Hepatocyte (in vitro differentiated cells): ENCODE measurements around the gene SAP30BP. TPM values are rescaled to one million over a fixed set of nuclear protein-coding genes. Genes with fewer than 3 reads are reported as not detected.
A peak's percentile ranks its signal among the peaks of the same experiment; 100 is the strongest.

ENCODE experiments used
- DNase-seq: peaks from one replicate; pipeline ENCODE4 v3.0.0-alpha.2; 2016; ENCODE audit warnings: low spot score
- H2AFZ ChIP-seq: fragments of 200-600 bp; sonication (generic); 2 replicates; pipeline ENCODE4 v1.6.0; 2016; ENCODE audit warnings: antibody characterized with exemption, mild to moderate bottlenecking
- H3K27ac ChIP-seq: fragments of 200-600 bp; sonication (generic); 2 replicates; pipeline ENCODE4 v1.5.1; 2016; ENCODE audit warnings: mild to moderate bottlenecking
- H3K27me3 ChIP-seq: fragments of 200-600 bp; sonication (generic); 2 replicates; pipeline ENCODE4 v1.6.1; 2016
- H3K36me3 ChIP-seq: fragments of 200-600 bp; sonication (generic); replicated peaks from 2 replicates; pipeline ENCODE4 v1.5.1; 2016; ENCODE audit warnings: low read depth; ENCODE audit not compliant: insufficient read depth
- H3K4me1 ChIP-seq: fragments of 200-600 bp; sonication (generic); 2 replicates; pipeline ENCODE4 v1.5.1; 2016; ENCODE audit warnings: mild to moderate bottlenecking, moderate library complexity; ENCODE audit not compliant: insufficient read depth
- H3K4me2 ChIP-seq: fragments of 200-600 bp; sonication (generic); 2 replicates; pipeline ENCODE4 v1.6.0; 2016
- H3K4me3 ChIP-seq: fragments of 200-600 bp; sonication (generic); 2 replicates; pipeline ENCODE4 v1.5.1; 2016; ENCODE audit warnings: mild to moderate bottlenecking
- H3K79me2 ChIP-seq: fragments of 200-600 bp; sonication (generic); 2 replicates; pipeline ENCODE4 v1.6.0; 2017; ENCODE audit warnings: mild to moderate bottlenecking
- H3K9me2 ChIP-seq: fragments of 200-600 bp; sonication (generic); replicated peaks from 2 replicates; pipeline ENCODE4 v1.6.0; 2017; ENCODE audit warnings: mild to moderate bottlenecking; ENCODE audit not compliant: insufficient read depth
- H3K9me3 ChIP-seq: fragments of 200-600 bp; sonication (generic); 2 replicates; pipeline ENCODE4 v1.5.1; 2016; ENCODE audit warnings: low read depth, mild to moderate bottlenecking
- H4K20me1 ChIP-seq: fragments of 200-600 bp; sonication (generic); 2 replicates; pipeline ENCODE4 v1.6.0; 2016; ENCODE audit warnings: mild to moderate bottlenecking; ENCODE audit not compliant: insufficient read depth, poor library complexity, severe bottlenecking
- EZH2 ChIP-seq: fragments of 200-600 bp; sonication (generic); IDR thresholded peaks from 2 replicates; pipeline ENCODE4 v1.6.1; 2016; ENCODE audit warnings: antibody characterized with exemption, mild to moderate bottlenecking, borderline replicate concordance
- EZH2phosphoT487 ChIP-seq: fragments of 200-600 bp; sonication (generic); IDR thresholded peaks from one replicate; pipeline ENCODE4 v1.6.1; 2018; ENCODE audit warnings: antibody characterized with exemption, mild to moderate bottlenecking, low read depth, moderate library complexity; ENCODE audit not compliant: unreplicated experiment, severe bottlenecking
- WGBS: methylation state at CpG from one replicate; pipeline ENCODE4 v1.1.6; 2016; ENCODE audit warnings: low lambda C conversion rate; ENCODE audit errors: missing lambda C conversion rate; 5-methylcytosine and 5-hydroxymethylcytosine counted together
- polyA plus RNA-seq: library from polyadenylated mRNA; unstranded; fragments of >200 nt; fragmentation: Nextera tagmentation; extraction: Ambion mirVana; gene quantifications from 2 replicates; pipeline ENCODE4 v1.2.1, GENCODE V29; 2016
- total RNA-seq: library from RNA; depleted of rRNA; stranded (reverse); fragments of >200 nt; gene quantifications from 2 replicates; pipeline ENCODE4 v1.2.3, GENCODE V29; 2014
- TF ChIP-seq, protein P1 (sequence below): fragments of 200-600 bp; sonication (generic); IDR thresholded peaks from 2 replicates; pipeline ENCODE4 v1.5.1; 2016; ENCODE audit warnings: antibody characterized with exemption, mild to moderate bottlenecking; ENCODE audit not compliant: poor library complexity

Gene SAP30BP
- total and polyA plus RNA-seq, 2 experiments from 2014 or later: 67.5 to 89.9 TPM

DNA sequence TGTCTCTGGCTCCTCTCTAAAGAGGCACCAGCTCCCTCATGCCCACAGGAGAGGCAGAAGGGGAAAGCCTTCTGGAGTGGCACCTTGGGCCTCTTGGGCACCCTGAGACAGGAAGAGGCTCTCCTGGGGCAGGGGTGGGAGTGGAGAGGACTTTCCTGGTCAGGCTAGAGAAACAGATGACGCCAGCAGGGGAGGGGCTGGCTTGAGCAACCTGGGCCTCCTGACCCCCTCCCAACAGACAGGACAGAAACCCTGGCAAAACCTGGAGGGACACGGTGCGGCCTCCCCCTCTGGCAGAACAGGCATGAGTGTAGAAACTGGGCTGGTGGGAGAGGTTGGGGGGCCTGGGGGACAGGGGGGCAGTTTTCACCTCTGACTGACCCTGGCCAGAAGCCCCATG is 27.8 kb upstream of the SAP30BP start:
- no peak overlapping the region for H3K4me2 ChIP-seq
- no peaks in the 10 kb centered on the region for H3K27me3 ChIP-seq
- no peak overlapping the region for H2AFZ ChIP-seq
- H3K4me3 ChIP-seq: no peak overlapping the region
- no peaks in the 10 kb centered on the region for H3K36me3 ChIP-seq
- H3K9me3 ChIP-seq: no peaks in the 10 kb centered on the region
- WGBS: 91% methylated on average over 3 of the region's 3 CpGs
- no peaks in the 10 kb centered on the region for H3K9me2 ChIP-seq
- H4K20me1 ChIP-seq: no peaks in the 10 kb centered on the region
- no peak for DNase-seq
- peaks cover 25% of the 10 kb centered on the region for H3K4me1 ChIP-seq
- peaks cover 2% of the 10 kb centered on the region for H3K79me2 ChIP-seq
- no peak for TF ChIP-seq EZH2
- peak overlapping the region; percentile 69 for H3K27ac ChIP-seq

DNA sequence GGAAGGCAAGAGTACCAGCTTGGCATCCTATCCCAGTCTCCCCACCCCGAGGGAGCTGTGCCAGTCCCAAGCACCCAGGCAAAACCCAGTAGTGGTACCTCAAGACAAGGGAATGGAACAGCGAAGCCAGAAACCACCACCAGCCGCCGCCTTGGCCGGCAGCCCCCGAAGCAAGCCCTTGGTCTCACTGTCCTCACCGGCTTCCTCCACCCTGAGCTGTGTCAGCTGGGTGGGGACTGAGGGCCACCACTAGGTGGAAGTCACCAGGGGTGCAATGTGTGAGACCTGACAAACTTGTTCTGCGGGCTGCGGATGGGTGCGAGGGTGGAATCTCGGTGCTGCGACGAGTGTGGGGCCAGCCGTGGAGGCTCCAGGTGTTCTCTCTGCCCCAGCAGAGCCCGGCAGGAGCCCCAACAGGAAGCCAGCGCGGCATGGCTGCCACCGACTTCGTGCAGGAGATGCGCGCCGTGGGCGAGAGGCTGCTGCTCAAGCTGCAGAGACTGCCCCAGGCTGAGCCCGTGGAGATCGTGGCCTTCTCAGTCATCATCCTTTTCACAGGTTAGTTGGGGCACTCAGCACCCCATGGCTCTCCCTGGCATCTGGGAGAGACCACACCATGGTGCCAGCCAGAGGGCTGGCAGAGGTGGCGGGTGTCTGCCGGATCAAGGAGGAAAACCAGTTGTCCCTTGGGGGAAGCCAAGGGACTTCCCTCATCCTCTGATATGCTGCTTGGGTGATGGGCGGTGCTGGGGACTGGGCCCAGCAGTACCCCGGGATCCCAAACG is 27.2 kb upstream of the SAP30BP start:
- Histone ChIP-seq H3K4me1 (peaks cover 24% of the 10 kb centered on the region), H3K27ac (peak overlapping the region; percentile 69), H3K36me3 (no peaks in the 10 kb centered on the region), H3K4me3 (no peak overlapping the region), H2AFZ (no peak overlapping the region), H3K27me3 (no peaks in the 10 kb centered on the region), H3K9me2 (no peaks in the 10 kb centered on the region), H3K9me3 (no peaks in the 10 kb centered on the region), H4K20me1 (no peaks in the 10 kb centered on the region), H3K4me2 (peak overlapping the region; percentile 20), H3K79me2 (peaks cover 2% of the 10 kb centered on the region)
- TF ChIP-seq, protein P1, sequence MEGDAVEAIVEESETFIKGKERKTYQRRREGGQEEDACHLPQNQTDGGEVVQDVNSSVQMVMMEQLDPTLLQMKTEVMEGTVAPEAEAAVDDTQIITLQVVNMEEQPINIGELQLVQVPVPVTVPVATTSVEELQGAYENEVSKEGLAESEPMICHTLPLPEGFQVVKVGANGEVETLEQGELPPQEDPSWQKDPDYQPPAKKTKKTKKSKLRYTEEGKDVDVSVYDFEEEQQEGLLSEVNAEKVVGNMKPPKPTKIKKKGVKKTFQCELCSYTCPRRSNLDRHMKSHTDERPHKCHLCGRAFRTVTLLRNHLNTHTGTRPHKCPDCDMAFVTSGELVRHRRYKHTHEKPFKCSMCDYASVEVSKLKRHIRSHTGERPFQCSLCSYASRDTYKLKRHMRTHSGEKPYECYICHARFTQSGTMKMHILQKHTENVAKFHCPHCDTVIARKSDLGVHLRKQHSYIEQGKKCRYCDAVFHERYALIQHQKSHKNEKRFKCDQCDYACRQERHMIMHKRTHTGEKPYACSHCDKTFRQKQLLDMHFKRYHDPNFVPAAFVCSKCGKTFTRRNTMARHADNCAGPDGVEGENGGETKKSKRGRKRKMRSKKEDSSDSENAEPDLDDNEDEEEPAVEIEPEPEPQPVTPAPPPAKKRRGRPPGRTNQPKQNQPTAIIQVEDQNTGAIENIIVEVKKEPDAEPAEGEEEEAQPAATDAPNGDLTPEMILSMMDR: no peak
- TF ChIP-seq EZH2: no peak
- no peak for TF ChIP-seq EZH2phosphoT487
- 78% methylated on average over 29 of the region's 30 CpGs for WGBS
- DNase-seq: peak; percentile 62

DNA sequence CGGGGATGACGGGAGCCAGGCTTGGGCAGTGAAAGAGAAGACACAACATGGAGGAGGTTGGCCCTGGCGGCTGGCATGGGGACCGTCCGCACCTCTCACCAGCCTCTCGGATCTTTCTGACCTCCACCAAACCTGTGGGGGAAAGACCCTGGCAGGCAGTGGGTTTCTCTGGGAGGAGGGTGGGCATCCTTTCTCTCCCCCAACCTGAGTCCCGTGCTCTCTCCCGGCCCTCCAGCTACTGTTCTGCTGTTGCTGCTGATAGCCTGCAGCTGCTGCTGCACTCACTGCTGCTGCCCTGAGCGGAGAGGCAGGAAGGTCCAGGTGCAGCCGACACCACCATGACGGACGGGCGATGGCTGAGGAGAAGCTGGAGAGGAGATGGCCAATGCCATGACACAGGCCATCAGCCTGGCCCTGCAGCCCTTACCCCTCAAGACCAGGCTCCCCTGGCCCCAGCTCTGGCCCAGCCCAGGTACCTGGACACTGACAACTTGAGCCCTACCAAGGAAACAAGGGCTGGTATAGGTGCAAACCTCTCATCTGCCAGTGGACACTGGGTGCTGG is 26.5 kb upstream of the SAP30BP start:
- Histone ChIP-seq H3K9me2 (no peaks in the 10 kb centered on the region), H4K20me1 (no peaks in the 10 kb centered on the region), H3K4me3 (no peak overlapping the region), H3K27me3 (no peaks in the 10 kb centered on the region), H2AFZ (no peak overlapping the region), H3K27ac (peak overlapping the region; percentile 69), H3K9me3 (no peaks in the 10 kb centered on the region), H3K4me2 (peak overlapping the region; percentile 20), H3K36me3 (no peaks in the 10 kb centered on the region), H3K4me1 (peaks cover 24% of the 10 kb centered on the region), H3K79me2 (peaks cover 2% of the 10 kb centered on the region)
- no peak for DNase-seq
- WGBS: 90% methylated on average over 13 of the region's 13 CpGs
- TF ChIP-seq EZH2 (no peak), EZH2phosphoT487 (no peak)
- TF ChIP-seq, protein P1: no peak

DNA sequence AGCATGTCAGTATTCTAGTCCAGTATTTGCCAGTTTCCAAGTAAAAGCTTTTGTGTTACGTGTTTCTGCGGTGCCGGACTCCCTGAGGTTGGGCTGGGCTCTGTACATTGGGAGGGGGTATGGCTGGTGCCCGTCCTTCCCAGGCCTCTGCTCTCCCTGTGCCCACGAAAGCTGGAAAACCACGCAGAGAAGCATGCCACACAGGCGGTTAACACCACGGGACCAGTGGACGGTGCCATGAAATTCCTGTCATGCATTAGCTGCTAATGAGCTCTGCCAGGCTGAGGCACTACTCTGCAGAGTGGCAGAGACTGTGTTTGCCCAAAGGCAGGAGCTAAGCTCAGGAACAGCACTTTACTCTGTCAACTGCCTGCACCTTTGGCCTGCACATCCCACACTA is 25.8 kb upstream of the SAP30BP start:
- peaks cover 29% of the 10 kb centered on the region for H3K4me1 ChIP-seq

More for the DNA sequence above, 25.8 kb upstream of the SAP30BP start:
- Histone ChIP-seq H3K4me3 (no peak overlapping the region), H3K4me2 (no peak overlapping the region), H3K36me3 (no peaks in the 10 kb centered on the region), H3K27ac (peak overlapping the region; percentile 100), H3K27me3 (no peaks in the 10 kb centered on the region), H3K9me3 (no peaks in the 10 kb centered on the region), H3K9me2 (no peaks in the 10 kb centered on the region), H4K20me1 (no peaks in the 10 kb centered on the region), H2AFZ (no peak overlapping the region), H3K79me2 (peaks cover 2% of the 10 kb centered on the region)
- WGBS: 96% methylated on average over 9 of the region's 9 CpGs
- TF ChIP-seq EZH2: no peak
- no peak for TF ChIP-seq EZH2phosphoT487
- TF ChIP-seq, protein P1: no peak
- DNase-seq: no peak
